Measurements from ENCODE around the gene NTSR1.

NTSR1 gene

GRCh38 chr20:62768234-62768546 lies 59.6 kb downstream of the NTSR1 start:
- in situ Hi-C loops (cut with MboI; ENCODE audit: low sequenced_read_pairs) = no loop called here

- in situ Hi-C loops (cut with MboI; ENCODE audit: low sequenced_read_pairs) = no loop called here
Observed at GRCh38 chr20:62768551-62769287, 60.1 kb downstream of the NTSR1 start.

GRCh38 chr20:62769346-62770071 lies 60.9 kb downstream of the NTSR1 start:
- in situ Hi-C loops (cut with MboI; ENCODE audit: low sequenced_read_pairs) = no loop called here

- in situ Hi-C loops (cut with MboI; ENCODE audit: low sequenced_read_pairs) = no loop called here
Observed at GRCh38 chr20:62770111-62770910, 61.7 kb downstream of the NTSR1 start.

GRCh38 chr20:62770916-62771315 lies 62.3 kb downstream of the NTSR1 start:
- in situ Hi-C loops (cut with MboI; ENCODE audit: low sequenced_read_pairs) = no loop called here

GRCh38 chr20:62771396-62772102 lies 62.9 kb downstream of the NTSR1 start:
- in situ Hi-C loops (cut with MboI; ENCODE audit: low sequenced_read_pairs) = no loop called here

GRCh38 chr20:62772103-62772611 lies 63.5 kb downstream of the NTSR1 start:
- in situ Hi-C loops (cut with MboI; ENCODE audit: low sequenced_read_pairs) = no loop called here

- in situ Hi-C loops (cut with MboI; ENCODE audit: low sequenced_read_pairs) = no loop called here
Observed at GRCh38 chr20:62772619-62772989, 64.0 kb downstream of the NTSR1 start.

GRCh38 chr20:62772990-62773844 lies 64.6 kb downstream of the NTSR1 start:
- in situ Hi-C loops (cut with MboI; ENCODE audit: low sequenced_read_pairs) = no loop called here

- in situ Hi-C loops (cut with MboI; ENCODE audit: low sequenced_read_pairs) = no loop called here
Observed at GRCh38 chr20:62773845-62774714, 65.4 kb downstream of the NTSR1 start.

GRCh38 chr20:62774762-62775161 lies 66.1 kb downstream of the NTSR1 start:
- in situ Hi-C loops (cut with MboI; ENCODE audit: low sequenced_read_pairs) = loop anchor here (25.0 kb wide), 1 partner anchor 287 kb away; the partner anchor contains the start of gene GATA5

- in situ Hi-C loops (cut with MboI; ENCODE audit: low sequenced_read_pairs) = loop anchor here (25.0 kb wide), 1 partner anchor 288 kb away; the partner anchor contains the start of gene GATA5
Observed at GRCh38 chr20:62775206-62775605, 66.6 kb downstream of the NTSR1 start.

- in situ Hi-C loops (cut with MboI; ENCODE audit: low sequenced_read_pairs) = loop anchor here (25.0 kb wide), 1 partner anchor 289 kb away; the partner anchor contains the start of gene GATA5
Observed at GRCh38 chr20:62776035-62776691, 67.5 kb downstream of the NTSR1 start.

- in situ Hi-C loops (cut with MboI; ENCODE audit: low sequenced_read_pairs) = loop anchor here (25.0 kb wide), 1 partner anchor 290 kb away; the partner anchor contains the start of gene GATA5
Observed at GRCh38 chr20:62776692-62777527, 68.3 kb downstream of the NTSR1 start.

GRCh38 chr20:62777528-62777830 lies 68.8 kb downstream of the NTSR1 start:
- in situ Hi-C loops (cut with MboI; ENCODE audit: low sequenced_read_pairs) = loop anchor here (25.0 kb wide), 1 partner anchor 290 kb away; the partner anchor contains the start of gene GATA5

- in situ Hi-C loops (cut with MboI; ENCODE audit: low sequenced_read_pairs) = loop anchor here (25.0 kb wide), 1 partner anchor 291 kb away; the partner anchor contains the start of gene GATA5
Observed at GRCh38 chr20:62778058-62778457, 69.4 kb downstream of the NTSR1 start.
